SU-DHL-6 (cell line): ENCODE results near the gene ABCB8.
A peak's percentile ranks its signal among the peaks of the same experiment; 100 is the strongest.

ENCODE experiments used
- H2AFZ ChIP-seq: fragments of 200-600 bp; sonication (generic); 2 replicates; pipeline ENCODE4 v1.6.1; 2014; ENCODE audit warnings: low read depth, mild to moderate bottlenecking, moderate library complexity, mixed read lengths, antibody characterized with exemption, low read length; ENCODE audit not compliant: severe bottlenecking
- H3F3A ChIP-seq: fragments of 200-600 bp; shearing (Covaris generic); 2 replicates; pipeline ENCODE4 v1.6.0; 2016; ENCODE audit warnings: antibody characterized with exemption, mild to moderate bottlenecking; ENCODE audit not compliant: insufficient read depth
- H3K27ac ChIP-seq: fragments of 200-600 bp; sonication (generic); 2 replicates; pipeline ENCODE4 v1.5.1; 2016; ENCODE audit warnings: low read depth, mild to moderate bottlenecking, low read length, moderate library complexity, mixed read lengths
- H3K27me3 ChIP-seq: fragments of 200-600 bp; sonication (generic), shearing (Covaris generic); 2 replicates; pipeline ENCODE4 v1.6.0; 2014; ENCODE audit warnings: mild to moderate bottlenecking, low read length
- H3K36me3 ChIP-seq: fragments of 200-600 bp; sonication (generic); 2 replicates; pipeline ENCODE4 v1.6.1; 2014; ENCODE audit warnings: mild to moderate bottlenecking, low read length, mixed read lengths
- H3K4me2 ChIP-seq: fragments of 300-600, 200-600 bp; shearing (Covaris generic), sonication (generic); 2 replicates; pipeline ENCODE4 v1.6.0; 2014; ENCODE audit warnings: low read length, low read depth, mild to moderate bottlenecking; ENCODE audit not compliant: poor library complexity, severe bottlenecking
- H3K4me3 ChIP-seq: fragments of 200-600 bp; sonication (generic); 2 replicates; pipeline ENCODE4 v1.5.1; 2014; ENCODE audit warnings: antibody characterized with exemption, low read length, mild to moderate bottlenecking, mixed read lengths; ENCODE audit not compliant: insufficient read depth, poor library complexity, severe bottlenecking
- H3K79me2 ChIP-seq: fragments of 200-600 bp; sonication (generic); 2 replicates; pipeline ENCODE4 v1.6.1; 2014; ENCODE audit warnings: mild to moderate bottlenecking, low read length, moderate library complexity; ENCODE audit not compliant: insufficient read depth
- H3K9ac ChIP-seq: fragments of 200-600 bp; sonication (generic); 2 replicates; pipeline ENCODE4 v1.7.0; 2014; ENCODE audit warnings: mild to moderate bottlenecking, low read length
- H3K9me2 ChIP-seq: fragments of 200-600 bp; sonication (generic); replicated peaks from 2 replicates; pipeline ENCODE4 v1.6.1; 2014; ENCODE audit warnings: low read length; ENCODE audit not compliant: insufficient read depth
- H3K9me3 ChIP-seq: fragments of 200-600 bp; sonication (generic); 2 replicates; pipeline ENCODE4 v1.6.1; 2014; ENCODE audit warnings: low read length, mixed read lengths; ENCODE audit not compliant: insufficient read depth
- H4K20me1 ChIP-seq: fragments of 200-600 bp; sonication (generic); 2 replicates; pipeline ENCODE4 v1.6.1; 2014; ENCODE audit warnings: low read depth, mild to moderate bottlenecking, antibody characterized with exemption, low read length, moderate library complexity, mixed read lengths
- CTCF ChIP-seq: fragments of 200-600 bp; sonication (generic); IDR thresholded peaks from one replicate; pipeline ENCODE4 v1.5.1; 2017; ENCODE audit warnings: antibody characterized with exemption, mild to moderate bottlenecking, low read length, moderate library complexity; ENCODE audit not compliant: insufficient read depth, poor library complexity, severe bottlenecking
- EZH2phosphoT487 ChIP-seq: fragments of 200-600 bp; sonication (generic), shearing (Covaris generic); conservative IDR thresholded peaks from 2 replicates; pipeline ENCODE4 v1.6.1; 2018; ENCODE audit warnings: mild to moderate bottlenecking, antibody characterized with exemption, low read length, moderate library complexity, mixed read lengths

ABCB8 gene

GRCh38 chr7:151057506-151057988 lies 29.3 kb downstream of the ABCB8 start, which contains the start of gene CDK5:
Gene CDK5, minus strand, starts transcription at chr7:151057897. Its CDS starts 49 bp downstream, at chr7:151057848.
- Histone ChIP-seq H3K9ac (peak within 1 kb of the TSS; percentile 77), H4K20me1 (no peaks in the 10 kb centered on the region), H2AFZ (peak within 1 kb of the TSS; percentile 81), H3K9me2 (no peaks in the 10 kb centered on the region), H3K9me3 (no peaks in the 10 kb centered on the region), H3K27ac (peak within 1 kb of the TSS; percentile 82), H3F3A (peaks cover 8% of the 10 kb centered on the region), H3K4me3 (peak within 1 kb of the TSS; percentile 86), H3K79me2 (peaks cover 25% of the 10 kb centered on the region), H3K27me3 (no peaks in the 10 kb centered on the region), H3K4me2 (peak within 1 kb of the TSS; percentile 84), H3K36me3 (no peaks in the 10 kb centered on the region)
- TF ChIP-seq CTCF, result no peak
- TF ChIP-seq EZH2phosphoT487, result no peak

GRCh38 chr7:151057989-151058780 lies 29.9 kb downstream of the ABCB8 start:
- peaks cover 27% of the 10 kb centered on the region for H3K79me2 ChIP-seq
- H3K36me3 ChIP-seq, result no peaks in the 10 kb centered on the region
- peak overlapping the region; percentile 84 for H3K4me2 ChIP-seq
- H3K9ac ChIP-seq, result peak overlapping the region; percentile 77
- TF ChIP-seq CTCF, result no peak
- TF ChIP-seq EZH2phosphoT487, result no peak
- no peaks in the 10 kb centered on the region for H3K9me2 ChIP-seq
- peaks cover 8% of the 10 kb centered on the region for H3F3A ChIP-seq
- peak overlapping the region; percentile 82 for H3K27ac ChIP-seq
- H3K27me3 ChIP-seq, result no peaks in the 10 kb centered on the region
- no peaks in the 10 kb centered on the region for H3K9me3 ChIP-seq
- no peaks in the 10 kb centered on the region for H4K20me1 ChIP-seq
- H2AFZ ChIP-seq, result peak overlapping the region; percentile 35
- peak overlapping the region; percentile 86 for H3K4me3 ChIP-seq

DNA sequence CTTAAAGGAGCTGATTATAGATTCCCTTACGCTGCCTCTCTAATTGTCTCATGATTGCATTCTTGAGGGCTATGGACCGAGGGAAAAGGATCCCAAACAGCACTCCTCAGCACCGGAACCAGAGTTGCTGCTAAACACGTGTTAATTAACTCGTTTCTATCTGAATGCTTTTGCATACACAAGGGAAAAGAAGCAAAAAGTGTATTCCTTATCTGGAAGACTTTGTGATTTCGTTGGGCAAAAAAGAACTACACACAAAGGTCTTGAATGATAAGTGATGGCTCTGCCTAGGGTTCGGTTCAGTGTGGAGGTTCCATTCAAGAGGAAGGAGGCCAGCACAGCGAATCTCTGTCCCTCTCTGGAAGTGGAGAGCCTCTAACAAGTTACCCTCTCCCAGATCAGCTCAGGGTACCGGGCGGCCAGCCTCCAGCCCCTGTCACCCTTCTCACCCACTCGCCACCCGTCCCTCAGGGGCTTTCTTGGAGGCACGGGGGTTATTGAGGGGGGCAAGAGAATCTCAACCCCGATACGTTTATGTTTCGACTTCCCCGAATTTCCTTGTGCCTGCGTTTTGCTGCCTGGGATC lies 30.6 kb downstream of the ABCB8 start:
- no peaks in the 10 kb centered on the region for H3K36me3 ChIP-seq

More for the DNA sequence above, 30.6 kb downstream of the ABCB8 start:
- Histone ChIP-seq H3F3A (peaks cover 8% of the 10 kb centered on the region), H4K20me1 (no peaks in the 10 kb centered on the region), H3K27ac (peak overlapping the region; percentile 82), H3K79me2 (peaks cover 27% of the 10 kb centered on the region), H3K9me2 (no peaks in the 10 kb centered on the region), H3K9me3 (no peaks in the 10 kb centered on the region), H3K4me3 (peak overlapping the region; percentile 86), H3K4me2 (peak overlapping the region; percentile 84), H3K9ac (peak overlapping the region; percentile 77), H2AFZ (peak overlapping the region; percentile 35), H3K27me3 (no peaks in the 10 kb centered on the region)
- TF ChIP-seq CTCF (no peak), EZH2phosphoT487 (no peak)
